Activated B cell treated with CpG ODN at 0.5 μM for 24 hours (primary cell): ENCODE measurements around the gene TET1. TPM values are rescaled to one million over a fixed set of nuclear protein-coding genes. Genes with fewer than 3 reads are reported as not detected.

ENCODE experiments used
- ATAC-seq: fragments of 200-7000 bp; cut with Tn5 transposase; one replicate; pipeline ENCODE4 v1.10.0; 2021; ENCODE audit warnings: low read depth, mild to moderate bottlenecking, moderate library complexity
- CTCF ChIA-PET: fragments of 350-600 bp; sonication (Branson Sonifier 250); formaldehyde crosslinking; loops from one replicate; lab custom pipeline; 2021; ENCODE audit warnings: antibody characterized with exemption; lab: Charles Lee
- POLR2A ChIA-PET: fragments of 350-600 bp; sonication (Branson Sonifier 250); formaldehyde crosslinking; loops from one replicate; lab custom pipeline; 2021; ENCODE audit warnings: antibody characterized with exemption; lab: Charles Lee
- DNase-seq: peaks from one replicate; pipeline ENCODE4 v3.0.0; 2022
- H3K27ac Mint-ChIP-seq: one replicate; pipeline ENCODE4 v1.8.0; 2020; ENCODE audit warnings: mixed read lengths
- H3K27me3 Mint-ChIP-seq: one replicate; pipeline ENCODE4 v1.8.0; 2021; ENCODE audit warnings: mixed read lengths
- H3K36me3 Mint-ChIP-seq: one replicate; pipeline ENCODE4 v1.8.0; 2021; ENCODE audit warnings: low read depth, mixed read lengths
- H3K4me1 Mint-ChIP-seq: one replicate; pipeline ENCODE4 v1.8.0; 2021; ENCODE audit warnings: mixed read lengths
- H3K4me3 Mint-ChIP-seq: one replicate; pipeline ENCODE4 v1.8.0; 2020; ENCODE audit warnings: mild to moderate bottlenecking, mixed read lengths
- H3K9me3 Mint-ChIP-seq: one replicate; pipeline ENCODE4 v1.8.0; 2020; ENCODE audit warnings: mixed read lengths
- intact Hi-C: fragments of 100-400 bp; cut with micrococcal nuclease; formaldehyde crosslinking; loops from one replicate; pipeline ENCODE4 v1.15.1; 2024
- total RNA-seq: library from RNA; stranded (reverse); gene quantifications from 2 replicates; pipeline ENCODE4 v1.2.3, GENCODE V29; 2022
- TF ChIP-seq, protein P1 (sequence below): fragments of 200-600 bp; IDR thresholded peaks from one replicate; pipeline ENCODE4 v1.8.0; 2022; ENCODE audit warnings: antibody characterized with exemption, mild to moderate bottlenecking

The TET1 gene
- total RNA-seq, 1 donor from 2014 or later = 0.69 TPM

DNA sequence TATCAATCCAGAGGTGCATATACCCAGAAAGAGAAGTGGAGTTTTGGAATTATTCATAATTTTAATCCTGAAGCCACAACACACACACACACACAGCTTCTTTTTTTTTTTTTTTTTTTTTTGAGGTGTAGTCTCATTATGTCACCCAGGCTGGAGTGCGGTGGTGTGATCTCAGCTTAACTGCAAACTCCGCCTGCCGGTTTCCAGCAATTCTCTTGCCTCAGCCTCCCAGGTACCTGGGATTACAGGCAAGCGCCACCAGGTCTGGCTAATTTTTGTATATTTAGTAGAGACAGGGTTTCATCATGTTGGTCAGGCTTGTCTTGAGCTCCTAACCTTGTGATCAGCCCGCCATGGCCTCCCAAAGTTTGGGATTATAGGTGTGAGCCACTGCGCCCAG lies 35.4 kb downstream of the TET1 start:
- no peaks in the 10 kb centered on the region for H3K36me3 Mint-ChIP-seq
- ATAC-seq = no peak
- H3K27ac Mint-ChIP-seq = no peak overlapping the region
- H3K4me3 Mint-ChIP-seq = no peak overlapping the region
- ChIA-PET CTCF (no interaction called here), POLR2A (no interaction called here)
- H3K4me1 Mint-ChIP-seq = peaks cover 6% of the 10 kb centered on the region
- no peaks in the 10 kb centered on the region for H3K9me3 Mint-ChIP-seq
- TF ChIP-seq, protein P1, sequence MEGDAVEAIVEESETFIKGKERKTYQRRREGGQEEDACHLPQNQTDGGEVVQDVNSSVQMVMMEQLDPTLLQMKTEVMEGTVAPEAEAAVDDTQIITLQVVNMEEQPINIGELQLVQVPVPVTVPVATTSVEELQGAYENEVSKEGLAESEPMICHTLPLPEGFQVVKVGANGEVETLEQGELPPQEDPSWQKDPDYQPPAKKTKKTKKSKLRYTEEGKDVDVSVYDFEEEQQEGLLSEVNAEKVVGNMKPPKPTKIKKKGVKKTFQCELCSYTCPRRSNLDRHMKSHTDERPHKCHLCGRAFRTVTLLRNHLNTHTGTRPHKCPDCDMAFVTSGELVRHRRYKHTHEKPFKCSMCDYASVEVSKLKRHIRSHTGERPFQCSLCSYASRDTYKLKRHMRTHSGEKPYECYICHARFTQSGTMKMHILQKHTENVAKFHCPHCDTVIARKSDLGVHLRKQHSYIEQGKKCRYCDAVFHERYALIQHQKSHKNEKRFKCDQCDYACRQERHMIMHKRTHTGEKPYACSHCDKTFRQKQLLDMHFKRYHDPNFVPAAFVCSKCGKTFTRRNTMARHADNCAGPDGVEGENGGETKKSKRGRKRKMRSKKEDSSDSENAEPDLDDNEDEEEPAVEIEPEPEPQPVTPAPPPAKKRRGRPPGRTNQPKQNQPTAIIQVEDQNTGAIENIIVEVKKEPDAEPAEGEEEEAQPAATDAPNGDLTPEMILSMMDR = no peak
- DNase-seq = no peak
- H3K27me3 Mint-ChIP-seq = no peaks in the 10 kb centered on the region
- intact Hi-C loops = no loop called here

DNA sequence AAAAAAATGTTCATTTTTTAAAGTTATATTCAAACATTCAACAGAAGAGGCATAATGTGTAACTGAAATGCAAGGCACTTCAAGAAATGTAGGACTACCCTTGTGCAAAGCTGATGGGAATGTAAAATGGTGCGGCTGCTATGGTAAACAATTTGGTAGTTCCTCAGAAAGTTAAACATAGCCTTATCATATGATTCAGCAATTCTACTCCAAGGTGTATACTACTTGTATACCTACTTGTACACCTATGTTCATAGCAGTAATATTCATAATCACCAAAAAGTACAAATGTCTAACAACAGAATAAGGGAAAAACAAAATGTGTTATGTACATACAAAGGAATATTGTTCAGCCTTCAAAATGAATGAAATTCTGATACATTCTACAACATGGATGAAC lies 37.3 kb downstream of the TET1 start:
- Mint-ChIP-seq H3K9me3 (no peaks in the 10 kb centered on the region), H3K27ac (no peak overlapping the region), H3K36me3 (no peaks in the 10 kb centered on the region), H3K4me1 (peaks cover 23% of the 10 kb centered on the region), H3K4me3 (peak overlapping the region; percentile 1), H3K27me3 (no peaks in the 10 kb centered on the region)
- TF ChIP-seq, protein P1 = no peak
- ChIA-PET POLR2A (interaction anchor here (1.4 kb wide), 1 partner anchor 265 kb away, joined by 3 read pairs; the partner anchor contains the start of genes HNRNPH3 and PBLD), CTCF (no interaction called here)
- ATAC-seq (no peak), DNase-seq (no peak)
- intact Hi-C loops = no loop called here

DNA sequence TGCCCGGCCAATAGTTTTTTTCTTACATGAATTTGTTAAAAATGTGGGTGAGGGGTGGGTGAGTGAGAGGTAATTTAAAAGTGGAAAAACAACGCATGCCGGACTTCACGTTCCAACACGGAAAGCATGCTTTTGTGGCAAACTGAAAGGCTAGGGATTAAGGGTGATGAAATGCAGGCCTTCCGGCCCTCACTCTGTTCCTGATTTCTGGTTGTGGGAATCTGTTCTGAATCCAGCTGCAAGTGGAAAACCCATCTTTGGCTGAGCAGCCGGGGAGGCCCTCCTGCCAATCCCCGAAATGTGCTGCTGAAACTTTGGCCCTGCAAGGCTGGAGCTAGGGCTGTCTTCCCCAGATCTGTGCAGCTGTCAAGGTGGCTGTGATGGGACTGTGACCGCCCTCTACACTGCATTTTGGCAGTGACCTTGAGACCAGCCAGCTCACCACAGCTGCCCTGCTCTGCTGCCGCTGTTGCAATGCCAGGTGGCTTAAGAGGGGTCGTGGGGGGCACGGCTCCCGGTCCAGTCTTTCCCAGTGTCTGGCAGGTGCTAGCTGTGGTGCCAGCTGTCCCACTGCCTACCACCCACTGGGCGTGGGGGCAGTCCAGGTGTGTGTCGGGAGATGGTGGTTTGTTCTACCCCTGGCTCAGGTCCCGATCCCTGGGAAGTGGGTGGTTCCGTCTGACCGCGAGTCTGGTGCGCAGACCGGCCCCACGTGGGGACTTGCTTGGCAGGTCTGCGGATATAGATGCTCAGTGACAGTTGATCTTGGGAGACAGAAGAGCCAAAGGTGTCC lies 39.0 kb downstream of the TET1 start:
- ChIA-PET CTCF (no interaction called here), POLR2A (interaction anchor here (0.6 to 2.2 kb wide), 3 partner anchors 17 to 122 kb away, joined by 4 to 7 read pairs (median 5); partner anchors contain the start of genes CCAR1 and TET1)
- DNase-seq (no peak), ATAC-seq (no peak)
- Mint-ChIP-seq H3K27ac (no peak overlapping the region), H3K4me1 (peaks cover 24% of the 10 kb centered on the region), H3K27me3 (no peaks in the 10 kb centered on the region), H3K9me3 (no peaks in the 10 kb centered on the region), H3K4me3 (peak overlapping the region; percentile 35), H3K36me3 (no peaks in the 10 kb centered on the region)
- TF ChIP-seq, protein P1 = no peak
- intact Hi-C loops = no loop called here

DNA sequence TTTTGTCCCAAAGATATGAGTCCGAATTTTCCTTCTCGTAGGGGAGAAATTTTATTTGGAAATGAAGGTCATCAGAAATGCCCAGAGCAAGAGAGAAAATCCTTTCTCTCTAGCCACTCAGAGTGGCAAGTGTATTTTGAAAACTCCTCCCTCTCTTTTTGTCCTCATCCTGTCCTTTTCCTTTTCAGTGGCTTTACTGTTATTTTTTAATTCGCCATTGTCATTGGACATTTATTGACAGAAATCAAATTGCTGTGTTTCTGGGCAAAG lies 39.6 kb downstream of the TET1 start:
- H3K9me3 Mint-ChIP-seq = no peaks in the 10 kb centered on the region
- ChIA-PET POLR2A (interaction anchor here (1.7 to 2.2 kb wide), 2 partner anchors 40 to 121 kb away, joined by 5 to 7 read pairs; partner anchors contain the start of genes CCAR1 and TET1), CTCF (no interaction called here)
- TF ChIP-seq, protein P1 = no peak
- intact Hi-C loops = loop anchor here (1.0 kb wide), 3 partner anchors 39 to 122 kb away; partner anchors contain the start of genes CCAR1, SLC25A16 and TET1
- H3K4me3 Mint-ChIP-seq = peak overlapping the region; percentile 90
- no peaks in the 10 kb centered on the region for H3K27me3 Mint-ChIP-seq
- DNase-seq (no peak), ATAC-seq (no peak)
- H3K27ac Mint-ChIP-seq = peak overlapping the region; percentile 83
- no peaks in the 10 kb centered on the region for H3K36me3 Mint-ChIP-seq
- H3K4me1 Mint-ChIP-seq = peaks cover 24% of the 10 kb centered on the region

DNA sequence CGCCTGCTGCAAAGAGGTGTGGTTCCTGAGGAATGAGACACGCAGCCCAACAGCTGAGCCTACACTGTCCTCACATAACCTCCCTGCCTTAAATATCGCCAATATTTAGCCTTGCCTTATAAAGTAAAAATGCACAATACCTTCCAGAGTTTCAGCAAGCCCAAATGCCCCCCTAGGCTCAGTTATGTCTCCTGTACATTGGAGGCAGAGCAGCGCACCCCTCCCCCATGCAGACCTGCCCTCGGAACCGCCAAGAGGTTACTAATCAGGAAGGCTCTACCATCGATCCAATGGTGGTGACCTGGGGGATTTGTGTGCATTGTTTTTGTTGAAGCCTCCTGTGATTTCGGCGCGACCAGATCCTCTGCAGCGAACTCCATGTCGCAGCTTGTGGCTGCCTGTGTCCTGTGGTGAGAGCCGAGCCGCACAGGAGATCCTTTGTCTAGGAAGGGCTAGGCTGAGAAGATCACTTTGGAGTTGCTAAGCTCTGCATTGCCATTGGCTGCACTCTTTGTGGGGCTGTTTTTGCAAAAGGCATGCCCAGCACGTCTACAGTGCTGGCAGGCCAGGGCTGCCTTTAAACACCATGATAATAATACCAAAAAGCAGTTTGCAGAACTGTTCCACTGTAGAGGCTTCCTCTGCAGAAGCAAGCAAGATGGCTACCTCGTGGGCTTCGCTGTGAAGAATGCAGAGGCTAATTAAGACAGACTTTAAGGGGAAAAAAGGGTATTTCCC lies 40.1 kb downstream of the TET1 start:
- intact Hi-C loops = loop anchor here (1.0 kb wide), 3 partner anchors 40 to 121 kb away; partner anchors contain the start of genes CCAR1, SLC25A16 and TET1
- ATAC-seq = peak; percentile 79
- TF ChIP-seq, protein P1 = no peak
- peak overlapping the region; percentile 83 for H3K27ac Mint-ChIP-seq
- no peaks in the 10 kb centered on the region for H3K27me3 Mint-ChIP-seq
- peak; percentile 31 for DNase-seq
- peaks cover 24% of the 10 kb centered on the region for H3K4me1 Mint-ChIP-seq
- H3K9me3 Mint-ChIP-seq = no peaks in the 10 kb centered on the region
- peak overlapping the region; percentile 90 for H3K4me3 Mint-ChIP-seq
- CTCF ChIA-PET = no interaction called here
- POLR2A ChIA-PET = interaction anchor here (0.7 to 2.2 kb wide), 3 partner anchors 40 to 121 kb away, joined by 3 to 7 read pairs (median 5); partner anchors contain the start of genes CCAR1 and TET1
- no peaks in the 10 kb centered on the region for H3K36me3 Mint-ChIP-seq
